GM23338 (cell line): ENCODE data around the gene GART. TPM values are rescaled to one million over a fixed set of nuclear protein-coding genes. Genes with fewer than 3 reads are reported as not detected.

ENCODE experiments used
- ATAC-seq: fragments of 200-7000 bp; cut with Tn5 transposase; 3 replicates; pipeline ENCODE4 v1.9.1; 2020
- DNase-seq: peaks from one replicate; pipeline ENCODE4 v3.0.0-alpha.2; 2015; ENCODE audit warnings: low spot score
- H2AFZ ChIP-seq: fragments of 200-600 bp; sonication (generic); 2 replicates; pipeline ENCODE4 v1.8.0; 2016; ENCODE audit warnings: antibody characterized with exemption, mild to moderate bottlenecking, moderate library complexity
- H3F3A ChIP-seq: fragments of 200-600 bp; sonication (generic); replicated peaks from 2 replicates; pipeline ENCODE4 v1.8.0; 2017; ENCODE audit warnings: antibody characterized with exemption, mixed run types, low read depth
- H3K27ac ChIP-seq: fragments of 200-600 bp; sonication (generic); 2 replicates; pipeline ENCODE4 v1.6.1; 2016; ENCODE audit warnings: low read depth
- H3K27me3 ChIP-seq: fragments of 200-600 bp; sonication (generic); 2 replicates; pipeline ENCODE4 v1.8.0; 2016; ENCODE audit warnings: mild to moderate bottlenecking, mixed run types, moderate library complexity; ENCODE audit not compliant: insufficient read depth
- H3K36me3 ChIP-seq: fragments of 200-600 bp; sonication (generic); 2 replicates; pipeline ENCODE4 v1.8.0; 2016; ENCODE audit warnings: mild to moderate bottlenecking; ENCODE audit not compliant: insufficient read depth
- H3K4me1 ChIP-seq: fragments of 200-600 bp; sonication (generic); 2 replicates; pipeline ENCODE4 v1.8.0; 2016; ENCODE audit warnings: mild to moderate bottlenecking, moderate library complexity; ENCODE audit not compliant: insufficient read depth
- H3K4me2 ChIP-seq: fragments of 200-600 bp; sonication (generic); 2 replicates; pipeline ENCODE4 v1.7.1; 2017; ENCODE audit warnings: mixed run types
- H3K4me3 ChIP-seq: fragments of 200-600 bp; sonication (generic); 2 replicates; pipeline ENCODE4 v1.6.1; 2016; ENCODE audit warnings: mixed run types
- H3K79me2 ChIP-seq: fragments of 200-600 bp; sonication (generic); replicated peaks from 2 replicates; pipeline ENCODE4 v1.8.0; 2017; ENCODE audit warnings: mild to moderate bottlenecking; ENCODE audit not compliant: insufficient read depth
- H3K9me2 ChIP-seq: fragments of 200-600 bp; sonication (generic); 2 replicates; pipeline ENCODE4 v1.8.0; 2017; ENCODE audit not compliant: insufficient read depth
- H4K20me1 ChIP-seq: fragments of 200-600 bp; sonication (generic); replicated peaks from 2 replicates; pipeline ENCODE4 v1.8.0; 2017; ENCODE audit warnings: mild to moderate bottlenecking; ENCODE audit not compliant: insufficient read depth
- H3K27ac Mint-ChIP-seq: 2 replicates; pipeline ENCODE4 v1.8.0; 2020; ENCODE audit warnings: inconsistent platforms, mild to moderate bottlenecking, moderate library complexity, mixed read lengths
- H3K27me3 Mint-ChIP-seq: 3 replicates; pipeline ENCODE4 v1.8.0; 2022; ENCODE audit warnings: low read depth, mild to moderate bottlenecking, moderate library complexity, mixed read lengths, inconsistent platforms; ENCODE audit not compliant: insufficient read depth, poor library complexity
- H3K36me3 Mint-ChIP-seq: 3 replicates; pipeline ENCODE4 v1.8.0; 2021; ENCODE audit warnings: low read depth, mild to moderate bottlenecking, inconsistent platforms, moderate library complexity, mixed read lengths
- H3K4me1 Mint-ChIP-seq: 3 replicates; pipeline ENCODE4 v1.8.0; 2020; ENCODE audit warnings: mild to moderate bottlenecking, inconsistent platforms, mixed read lengths
- H3K4me3 Mint-ChIP-seq: 3 replicates; pipeline ENCODE4 v1.8.0; 2021; ENCODE audit warnings: moderate library complexity, mild to moderate bottlenecking, inconsistent platforms, mixed read lengths
- H3K9me3 Mint-ChIP-seq: 3 replicates; pipeline ENCODE4 v1.8.0; 2020; ENCODE audit warnings: moderate library complexity, mild to moderate bottlenecking, inconsistent platforms, mixed read lengths
- CREB1 ChIP-seq: fragments of 250-450 bp; sonication (Bioruptor Pico); IDR thresholded peaks from 2 replicates; pipeline ENCODE4 v1.5.0; 2020; ENCODE audit warnings: low read depth, mild to moderate bottlenecking, moderate library complexity
- CTCF ChIP-seq, 2 experiments: fragments of 200-600 bp in 1 of 2; sonication (generic) in 1 of 2; conservative IDR thresholded peaks; 2 replicates each; pipeline versions ENCODE4 v1.5.1 to v1.6.1; 2016 to 2017; ENCODE audit warnings: antibody characterized with exemption in 2 of 2, low read depth in 2 of 2, mild to moderate bottlenecking in 2 of 2, moderate library complexity in 1 of 2
- ETS1 ChIP-seq: IDR thresholded peaks from 2 replicates; pipeline ENCODE4 v1.6.1; 2016; ENCODE audit warnings: antibody characterized with exemption
- EZH2 ChIP-seq: fragments of 200-600 bp; sonication (generic); IDR thresholded peaks from one replicate; pipeline ENCODE4 v1.8.0; 2017; ENCODE audit warnings: antibody characterized with exemption, mild to moderate bottlenecking, low read depth; ENCODE audit not compliant: unreplicated experiment
- EZH2phosphoT487 ChIP-seq: fragments of 200-600 bp; sonication (generic); IDR thresholded peaks from one replicate; pipeline ENCODE4 v1.8.1; 2018; ENCODE audit warnings: antibody characterized with exemption; ENCODE audit not compliant: unreplicated experiment
- JUNB ChIP-seq: IDR thresholded peaks from one replicate; pipeline ENCODE4 v1.6.1; 2016; ENCODE audit warnings: antibody characterized with exemption; ENCODE audit not compliant: unreplicated experiment
- NANOG ChIP-seq: IDR thresholded peaks from 2 replicates; pipeline ENCODE4 v1.6.1; 2016; ENCODE audit warnings: antibody characterized with exemption, borderline replicate concordance
- POLR2AphosphoS5 ChIP-seq: IDR thresholded peaks from 2 replicates; pipeline ENCODE4 v1.6.1; 2016; ENCODE audit warnings: antibody characterized with exemption, low read depth
- STAT1 ChIP-seq: IDR thresholded peaks from one replicate; pipeline ENCODE4 v1.6.1; 2016; ENCODE audit warnings: antibody characterized with exemption; ENCODE audit not compliant: unreplicated experiment
- ZNF331 ChIP-seq: fragments of 250-450 bp; sonication (Bioruptor Pico); IDR thresholded peaks from 2 replicates; pipeline ENCODE4 v1.5.0; 2020; ENCODE audit warnings: low read depth, mild to moderate bottlenecking, moderate library complexity
- long read RNA-seq: library from polyadenylated mRNA; unstranded; transcript quantifications from one replicate; pipeline ENCODE4 v2.0.0, GENCODE V29; 2020; ENCODE audit not compliant: unreplicated experiment
- polyA plus RNA-seq: library from polyadenylated mRNA; unstranded; fragments of >200 nt; fragmentation: Nextera tagmentation; extraction: Ambion mirVana; gene quantifications from 2 replicates; pipeline ENCODE4 v1.2.1, GENCODE V29; 2016
- total RNA-seq: library from RNA; depleted of rRNA; stranded (reverse); fragments of >200 nt; shearing (Covaris generic); gene quantifications from 2 replicates; pipeline ENCODE4 v1.2.3, GENCODE V29; 2014; rRNA removed
- TF ChIP-seq, protein P1 (sequence below): IDR thresholded peaks from one replicate; pipeline ENCODE4 v1.6.1; 2018; ENCODE audit warnings: antibody characterized with exemption; ENCODE audit not compliant: unreplicated experiment
- TF ChIP-seq, protein P2 (sequence below): fragments of 250-450 bp; sonication (Bioruptor Pico); IDR thresholded peaks from 2 replicates; pipeline ENCODE4 v1.5.0; 2020; ENCODE audit warnings: mild to moderate bottlenecking, moderate library complexity

Gene GART
- 224 and 270 TPM in 2 replicates for total RNA-seq
- 86.3 and 87.6 TPM in 2 replicates for polyA plus RNA-seq
- long read RNA-seq, transcript GART-201 (11 exons, 2,149 nt), result major isoform, 51 of 87 reads
- long read RNA-seq, transcript GART-203 (22 exons, 3,341 nt), result minor isoform, 9 of 87 reads
- long read RNA-seq, partial matches to known transcripts, result 19 of 87 reads
- long read RNA-seq, other reads (novel, unspliced or antisense), result 8 of 87 reads

GRCh38 chr21:33541756-33542639 is at the start of gene GART:
TSS of gene GART (minus strand) at chr21:33542117. CDS start at chr21:33539315, 2,802 bp downstream.
- Mint-ChIP-seq H3K36me3 (peaks cover 61% of the 10 kb centered on the region), H3K4me3 (peak within 1 kb of the TSS; percentile 96), H3K27me3 (peaks cover 8% of the 10 kb centered on the region), H3K4me1 (peaks cover 11% of the 10 kb centered on the region), H3K9me3 (no peaks in the 10 kb centered on the region), H3K27ac (peak within 1 kb of the TSS; percentile 100)
- Histone ChIP-seq H4K20me1 (peaks cover 42% of the 10 kb centered on the region), H3K4me2 (peak within 1 kb of the TSS; percentile 87), H3K27ac (peak within 1 kb of the TSS; percentile 99), H3K79me2 (peaks cover 90% of the 10 kb centered on the region), H3K4me3 (peak within 1 kb of the TSS; percentile 97), H3K27me3 (no peaks in the 10 kb centered on the region), H3F3A (peaks cover 18% of the 10 kb centered on the region), H3K4me1 (peaks cover 7% of the 10 kb centered on the region), H3K36me3 (peaks cover 28% of the 10 kb centered on the region), H2AFZ (no peak within 1 kb of the TSS), H3K9me2 (no peaks in the 10 kb centered on the region)
- peak; percentile 88 for ATAC-seq
- peak; percentile 94 for DNase-seq
- TF ChIP-seq, protein P1, sequence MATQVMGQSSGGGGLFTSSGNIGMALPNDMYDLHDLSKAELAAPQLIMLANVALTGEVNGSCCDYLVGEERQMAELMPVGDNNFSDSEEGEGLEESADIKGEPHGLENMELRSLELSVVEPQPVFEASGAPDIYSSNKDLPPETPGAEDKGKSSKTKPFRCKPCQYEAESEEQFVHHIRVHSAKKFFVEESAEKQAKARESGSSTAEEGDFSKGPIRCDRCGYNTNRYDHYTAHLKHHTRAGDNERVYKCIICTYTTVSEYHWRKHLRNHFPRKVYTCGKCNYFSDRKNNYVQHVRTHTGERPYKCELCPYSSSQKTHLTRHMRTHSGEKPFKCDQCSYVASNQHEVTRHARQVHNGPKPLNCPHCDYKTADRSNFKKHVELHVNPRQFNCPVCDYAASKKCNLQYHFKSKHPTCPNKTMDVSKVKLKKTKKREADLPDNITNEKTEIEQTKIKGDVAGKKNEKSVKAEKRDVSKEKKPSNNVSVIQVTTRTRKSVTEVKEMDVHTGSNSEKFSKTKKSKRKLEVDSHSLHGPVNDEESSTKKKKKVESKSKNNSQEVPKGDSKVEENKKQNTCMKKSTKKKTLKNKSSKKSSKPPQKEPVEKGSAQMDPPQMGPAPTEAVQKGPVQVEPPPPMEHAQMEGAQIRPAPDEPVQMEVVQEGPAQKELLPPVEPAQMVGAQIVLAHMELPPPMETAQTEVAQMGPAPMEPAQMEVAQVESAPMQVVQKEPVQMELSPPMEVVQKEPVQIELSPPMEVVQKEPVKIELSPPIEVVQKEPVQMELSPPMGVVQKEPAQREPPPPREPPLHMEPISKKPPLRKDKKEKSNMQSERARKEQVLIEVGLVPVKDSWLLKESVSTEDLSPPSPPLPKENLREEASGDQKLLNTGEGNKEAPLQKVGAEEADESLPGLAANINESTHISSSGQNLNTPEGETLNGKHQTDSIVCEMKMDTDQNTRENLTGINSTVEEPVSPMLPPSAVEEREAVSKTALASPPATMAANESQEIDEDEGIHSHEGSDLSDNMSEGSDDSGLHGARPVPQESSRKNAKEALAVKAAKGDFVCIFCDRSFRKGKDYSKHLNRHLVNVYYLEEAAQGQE, result peak; percentile 28
- TF ChIP-seq EZH2phosphoT487, result no peak
- no peak for TF ChIP-seq JUNB
- no peak for TF ChIP-seq CREB1 (CRISPR knock-in tag)
- TF ChIP-seq EZH2, result no peak
- no peak for TF ChIP-seq NANOG
- TF ChIP-seq, protein P2, sequence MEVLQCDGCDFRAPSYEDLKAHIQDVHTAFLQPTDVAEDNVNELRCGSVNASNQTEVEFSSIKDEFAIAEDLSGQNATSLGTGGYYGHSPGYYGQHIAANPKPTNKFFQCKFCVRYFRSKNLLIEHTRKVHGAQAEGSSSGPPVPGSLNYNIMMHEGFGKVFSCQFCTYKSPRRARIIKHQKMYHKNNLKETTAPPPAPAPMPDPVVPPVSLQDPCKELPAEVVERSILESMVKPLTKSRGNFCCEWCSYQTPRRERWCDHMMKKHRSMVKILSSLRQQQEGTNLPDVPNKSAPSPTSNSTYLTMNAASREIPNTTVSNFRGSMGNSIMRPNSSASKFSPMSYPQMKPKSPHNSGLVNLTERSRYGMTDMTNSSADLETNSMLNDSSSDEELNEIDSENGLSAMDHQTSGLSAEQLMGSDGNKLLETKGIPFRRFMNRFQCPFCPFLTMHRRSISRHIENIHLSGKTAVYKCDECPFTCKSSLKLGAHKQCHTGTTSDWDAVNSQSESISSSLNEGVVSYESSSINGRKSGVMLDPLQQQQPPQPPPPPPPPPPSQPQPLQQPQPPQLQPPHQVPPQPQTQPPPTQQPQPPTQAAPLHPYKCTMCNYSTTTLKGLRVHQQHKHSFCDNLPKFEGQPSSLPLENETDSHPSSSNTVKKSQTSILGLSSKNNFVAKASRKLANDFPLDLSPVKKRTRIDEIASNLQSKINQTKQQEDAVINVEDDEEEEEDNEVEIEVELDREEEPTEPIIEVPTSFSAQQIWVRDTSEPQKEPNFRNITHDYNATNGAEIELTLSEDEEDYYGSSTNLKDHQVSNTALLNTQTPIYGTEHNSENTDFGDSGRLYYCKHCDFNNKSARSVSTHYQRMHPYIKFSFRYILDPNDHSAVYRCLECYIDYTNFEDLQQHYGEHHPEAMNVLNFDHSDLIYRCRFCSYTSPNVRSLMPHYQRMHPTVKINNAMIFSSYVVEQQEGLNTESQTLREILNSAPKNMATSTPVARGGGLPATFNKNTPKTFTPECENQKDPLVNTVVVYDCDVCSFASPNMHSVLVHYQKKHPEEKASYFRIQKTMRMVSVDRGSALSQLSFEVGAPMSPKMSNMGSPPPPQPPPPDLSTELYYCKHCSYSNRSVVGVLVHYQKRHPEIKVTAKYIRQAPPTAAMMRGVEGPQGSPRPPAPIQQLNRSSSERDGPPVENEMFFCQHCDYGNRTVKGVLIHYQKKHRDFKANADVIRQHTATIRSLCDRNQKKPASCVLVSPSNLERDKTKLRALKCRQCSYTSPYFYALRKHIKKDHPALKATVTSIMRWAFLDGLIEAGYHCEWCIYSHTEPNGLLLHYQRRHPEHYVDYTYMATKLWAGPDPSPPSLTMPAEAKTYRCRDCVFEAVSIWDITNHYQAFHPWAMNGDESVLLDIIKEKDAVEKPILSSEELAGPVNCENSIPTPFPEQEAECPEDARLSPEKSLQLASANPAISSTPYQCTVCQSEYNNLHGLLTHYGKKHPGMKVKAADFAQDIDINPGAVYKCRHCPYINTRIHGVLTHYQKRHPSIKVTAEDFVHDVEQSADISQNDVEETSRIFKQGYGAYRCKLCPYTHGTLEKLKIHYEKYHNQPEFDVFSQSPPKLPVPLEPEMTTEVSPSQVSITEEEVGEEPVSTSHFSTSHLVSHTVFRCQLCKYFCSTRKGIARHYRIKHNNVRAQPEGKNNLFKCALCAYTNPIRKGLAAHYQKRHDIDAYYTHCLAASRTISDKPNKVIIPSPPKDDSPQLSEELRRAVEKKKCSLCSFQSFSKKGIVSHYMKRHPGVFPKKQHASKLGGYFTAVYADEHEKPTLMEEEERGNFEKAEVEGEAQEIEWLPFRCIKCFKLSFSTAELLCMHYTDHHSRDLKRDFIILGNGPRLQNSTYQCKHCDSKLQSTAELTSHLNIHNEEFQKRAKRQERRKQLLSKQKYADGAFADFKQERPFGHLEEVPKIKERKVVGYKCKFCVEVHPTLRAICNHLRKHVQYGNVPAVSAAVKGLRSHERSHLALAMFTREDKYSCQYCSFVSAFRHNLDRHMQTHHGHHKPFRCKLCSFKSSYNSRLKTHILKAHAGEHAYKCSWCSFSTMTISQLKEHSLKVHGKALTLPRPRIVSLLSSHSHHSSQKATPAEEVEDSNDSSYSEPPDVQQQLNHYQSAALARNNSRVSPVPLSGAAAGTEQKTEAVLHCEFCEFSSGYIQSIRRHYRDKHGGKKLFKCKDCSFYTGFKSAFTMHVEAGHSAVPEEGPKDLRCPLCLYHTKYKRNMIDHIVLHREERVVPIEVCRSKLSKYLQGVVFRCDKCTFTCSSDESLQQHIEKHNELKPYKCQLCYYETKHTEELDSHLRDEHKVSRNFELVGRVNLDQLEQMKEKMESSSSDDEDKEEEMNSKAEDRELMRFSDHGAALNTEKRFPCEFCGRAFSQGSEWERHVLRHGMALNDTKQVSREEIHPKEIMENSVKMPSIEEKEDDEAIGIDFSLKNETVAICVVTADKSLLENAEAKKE (CRISPR knock-in tag), result no peak
- no peak for TF ChIP-seq STAT1
- TF ChIP-seq ZNF331 (CRISPR knock-in tag), result no peak
- TF ChIP-seq ETS1, result peak; percentile 62; the same call in 1 of the 2 replicates
- TF ChIP-seq CTCF (conservative IDR thresholded peaks at IDR 0.05; ENCODE audit: low read depth in 2 of 2), result no peak
- peak; percentile 82 for TF ChIP-seq POLR2AphosphoS5
